GM12878 (cell line): Measurements from ENCODE around the gene PTS. TPM values are rescaled to one million over a fixed set of nuclear protein-coding genes. Genes with fewer than 3 reads are reported as not detected.

Experiments used
- ATAC-seq: fragments of 200-7000 bp; cut with Tn5 transposase; 3 replicates; pipeline ENCODE4 v1.9.1; 2020; ENCODE audit warnings: mild to moderate bottlenecking, moderate library complexity
- BruUV-seq: library from RNA; stranded (reverse); fragments of 400-500 nt; replicated peaks from 2 replicates; lab custom pipeline; 2021; lab: Mats Ljungman, UMichigan
- CTCF ChIA-PET: fragments of 300-600 bp; sonication (Branson Sonifier 250); formaldehyde crosslinking; extraction: SDS; loops from one replicate; lab custom pipeline; 2021; ENCODE audit warnings: inconsistent platforms; lab: Yijun Ruan, JAX
- POLR2A ChIA-PET: fragments of 350-600 bp; formaldehyde crosslinking; extraction: SDS; loops from one replicate; lab custom pipeline; 2021; ENCODE audit warnings: inconsistent platforms; lab: Charles Lee
- RAD21 ChIA-PET: fragments of 300-600 bp; sonication (Branson Sonifier 250); formaldehyde crosslinking; loops from one replicate; lab custom pipeline; 2023; ENCODE audit warnings: antibody characterized with exemption; ENCODE audit not compliant: unreplicated experiment; lab: Charles Lee
- SMC1A ChIA-PET: fragments of 300-600 bp; sonication (Branson Sonifier 250); formaldehyde crosslinking; loops from one replicate; lab custom pipeline; 2023; ENCODE audit not compliant: unreplicated experiment, uncharacterized antibody; lab: Charles Lee
- DNase-seq: peaks from one replicate; pipeline ENCODE4 v3.0.0-alpha.2; 2011; ENCODE audit warnings: low read depth, low spot score
- FAIRE-seq: peaks from 3 replicates; lab custom pipeline; 2011; peaks lifted over from hg19 to GRCh38; lab: Jason Lieb, UNC
- H2AFZ ChIP-seq: 2 replicates; pipeline ENCODE4 v1.6.0; 2011; ENCODE audit warnings: low read depth, low read length, control low read depth; ENCODE audit not compliant: control insufficient read depth
- H3K27ac ChIP-seq: 2 replicates; pipeline ENCODE4 v1.5.1; 2011; ENCODE audit warnings: control low read depth; ENCODE audit not compliant: control insufficient read depth, insufficient read depth
- H3K27me3 ChIP-seq, 2 experiments: replicated peaks in 1 of 2; 2 replicates each; pipeline versions ENCODE4 v1.6.0 to v1.6.1; 2011; ENCODE audit warnings: low read length in 1 of 2; ENCODE audit not compliant: control insufficient read depth in 2 of 2, insufficient read depth in 2 of 2
- H3K36me3 ChIP-seq, 2 experiments: 2 replicates each; pipeline ENCODE4 v1.5.1; 2011; ENCODE audit warnings: low read length in 1 of 2; ENCODE audit not compliant: control insufficient read depth in 2 of 2, insufficient read depth in 2 of 2
- H3K4me1 ChIP-seq: 2 replicates; pipeline ENCODE4 v1.6.1; 2011; ENCODE audit warnings: mild to moderate bottlenecking, low read length, moderate library complexity, mixed read lengths; ENCODE audit not compliant: control insufficient read depth, insufficient read depth
- H3K4me2 ChIP-seq: 2 replicates; pipeline ENCODE4 v1.6.0; 2011; ENCODE audit warnings: control low read depth; ENCODE audit not compliant: control insufficient read depth, insufficient read depth
- H3K4me3 ChIP-seq: fragments of 200-600 bp; sonication (generic); 2 replicates; pipeline ENCODE4 v1.5.1; 2016
- H3K79me2 ChIP-seq: 2 replicates; pipeline ENCODE4 v1.6.0; 2011; ENCODE audit warnings: low read length; ENCODE audit not compliant: control insufficient read depth, insufficient read depth
- H3K9ac ChIP-seq: 2 replicates; pipeline ENCODE4 v1.8.0; 2011; ENCODE audit warnings: low read length, control low read depth, mixed read lengths; ENCODE audit not compliant: control insufficient read depth, insufficient read depth
- H3K9me3 ChIP-seq: replicated peaks from 3 replicates; pipeline ENCODE4 v1.5.1; 2011; ENCODE audit warnings: mild to moderate bottlenecking, low read length; ENCODE audit not compliant: control insufficient read depth, insufficient read depth
- H4K20me1 ChIP-seq: 2 replicates; pipeline ENCODE4 v1.6.0; 2011; ENCODE audit not compliant: control insufficient read depth, insufficient read depth
- BCL11A ChIP-seq: IDR thresholded peaks from 2 replicates; pipeline ENCODE4 v1.6.1; 2011; ENCODE audit warnings: low read depth, low read length
- BHLHE40 ChIP-seq, 2 experiments: fragments of 450-650 bp in 1 of 2; IDR thresholded peaks; 2 replicates each; pipeline ENCODE4 v1.6.1; 2011 to 2017; ENCODE audit warnings: low read depth in 2 of 2, borderline replicate concordance in 1 of 2, improper control_type of control experiment in 1 of 2, low read length in 1 of 2, mild to moderate bottlenecking in 1 of 2
- EGR1 ChIP-seq, 2 experiments: IDR thresholded peaks; 1 replicate in 1 of 2; 2 replicates in 1 of 2; pipeline ENCODE4 v1.6.1; 2011 to 2012; ENCODE audit warnings: low read depth in 2 of 2, low read length in 2 of 2, borderline replicate concordance in 1 of 2, mild to moderate bottlenecking in 1 of 2, moderate library complexity in 1 of 2
- KDM1A ChIP-seq: fragments of 200-600 bp; sonication (generic); IDR thresholded peaks from 2 replicates; pipeline ENCODE4 v1.6.1; 2016; ENCODE audit warnings: borderline replicate concordance
- NFYB ChIP-seq: IDR thresholded peaks from 2 replicates; pipeline ENCODE4 v1.6.1; 2011; ENCODE audit warnings: low read depth, mild to moderate bottlenecking, low read length, improper control_type of control experiment, moderate library complexity; ENCODE audit not compliant: insufficient read depth
- SIN3A ChIP-seq: IDR thresholded peaks from 2 replicates; pipeline ENCODE4 v1.6.1; 2012; ENCODE audit warnings: low read depth, low read length, improper control_type of control experiment
- SMAD5 ChIP-seq: IDR thresholded peaks from 2 replicates; pipeline ENCODE4 v1.6.1; 2016; ENCODE audit warnings: antibody characterized with exemption, low read depth
- ZNF622 ChIP-seq: fragments of 450-650 bp; IDR thresholded peaks from 2 replicates; pipeline ENCODE4 v1.6.1; 2017; ENCODE audit warnings: mild to moderate bottlenecking, inconsistent platforms
- WGBS: methylation state at CpG from one replicate; pipeline ENCODE4 v1.1.6; 2016; ENCODE audit warnings: low lambda C conversion rate; ENCODE audit not compliant: insufficient replicate concordance, insufficient coverage; ENCODE audit errors: missing lambda C conversion rate; 5-methylcytosine and 5-hydroxymethylcytosine counted together
- in situ Hi-C: fragments of 300-500 bp; cut with MboI; formaldehyde crosslinking; loops from 9 replicates; pipeline ENCODE4 v1.14.3; 2018; ENCODE audit warnings: mixed read lengths
- intact Hi-C: fragments of 100-400 bp; cut with micrococcal nuclease; formaldehyde crosslinking; loops from one replicate; pipeline ENCODE4 v1.14.2; 2022; ENCODE audit not compliant: unreplicated experiment
- polyA plus RNA-seq, 11 experiments: library from polyadenylated mRNA; depleted of rRNA in 4 of 11; unstranded in 6 of 11; stranded (reverse) in 5 of 11; fragments of >200 nt; fragmentation: Nextera tagmentation in 4 of 11; fragmentation: Illumina TruSeq in 1 of 11; extraction: Ambion mirVana in 4 of 11; extraction: Trizol in 1 of 11; gene quantifications; 1 replicate in 1 of 11; 2 replicates in 10 of 11; pipeline versions ENCODE4 v1.2.1 to v1.2.3, GENCODE V29; 2011 to 2016; ENCODE audit warnings: inconsistent platforms in 2 of 11, missing spikeins in 2 of 11, low read depth in 1 of 11
- total RNA-seq, 4 experiments: library from RNA; depleted of rRNA in 3 of 4; stranded (reverse); fragments of >200 nt in 3 of 4; fragmentation: Illumina TruSeq in 1 of 4; extraction: Trizol in 1 of 4; gene quantifications; 2 replicates each; pipeline versions ENCODE4 v1.2.1 to v1.2.3, GENCODE V29; 2013 to 2021

Gene PTS
- total and polyA plus RNA-seq, 10 of the 15 experiments (the other 5 are each of a cell fraction or from before 2014, with no cell fraction given): 11.7 to 47.6 (median 15.5) TPM

- no peak overlapping the region for H3K27ac ChIP-seq
- ChIA-PET RAD21 (interaction anchor here (0.7 to 3.7 kb wide), 7 partner anchors 16 to 970 kb away, joined by 3 to 62 read pairs (median 14); no protein-coding TSS in a partner anchor), CTCF (interaction anchor here (0.7 to 9.3 kb wide), 10 partner anchors 7 to 401 kb away, joined by 3 to 314 read pairs (median 10); partner anchors contain the start of genes FDXACB1 and PTS), POLR2A (interaction anchor here (0.7 kb wide), 2 partner anchors 200 to 268 kb away, joined by 4 to 9 read pairs; no protein-coding TSS in a partner anchor), SMC1A (interaction anchor here (0.6 to 8.4 kb wide), 9 partner anchors 13 to 191 kb away, joined by 3 to 161 read pairs (median 4); partner anchors contain the start of gene PTS)
- WGBS: 55% methylated on average over 3 of the region's 3 CpGs
- no peak overlapping the region for H3K4me2 ChIP-seq
- H3K79me2 ChIP-seq: no peaks in the 10 kb centered on the region
- no peaks in the 10 kb centered on the region for H4K20me1 ChIP-seq
- TF ChIP-seq EGR1 (IDR thresholded peaks at IDR 0.05; ENCODE audit: borderline replicate concordance in 1 of 2, low read depth in 2 of 2, low read length in 2 of 2) (no peak), SMAD5 (no peak), BHLHE40 (IDR thresholded peaks at IDR 0.05; ENCODE audit: borderline replicate concordance in 1 of 2, low read depth in 2 of 2, low read length in 1 of 2) (no peak), NFYB (no peak), BCL11A (no peak), SIN3A (no peak), ZNF622 (no peak), KDM1A (no peak)
- no peaks in the 10 kb centered on the region for H3K27me3 ChIP-seq
- H3K36me3 ChIP-seq: no peaks in the 10 kb centered on the region
- no peak overlapping the region for H2AFZ ChIP-seq
- no peaks in the 10 kb centered on the region for H3K4me1 ChIP-seq
- no TSS peak for BruUV-seq
- FAIRE-seq (no peak), DNase-seq (no peak), ATAC-seq (no peak)
- intact Hi-C loops: no loop called here
- in situ Hi-C loops: loop anchor here (5.0 to 10.0 kb wide), 2 partner anchors 57 to 344 kb away; partner anchors contain the start of gene DIXDC1
- no peaks in the 10 kb centered on the region for H3K9me3 ChIP-seq
- H3K4me3 ChIP-seq: no peak overlapping the region
- no peak overlapping the region for H3K9ac ChIP-seq
Observed at GRCh38 chr11:112278803-112279202, 52.6 kb downstream of the PTS start.
